Measurements from ENCODE around the gene MAP2K7. TPM values are rescaled to one million over a fixed set of nuclear protein-coding genes. Genes with fewer than 3 reads are reported as not detected.

Gene MAP2K7
- total RNA-seq, 1 experiment from 2014 or later: 46.1 TPM

GRCh38 chr19:7947939-7948338 is 44.3 kb downstream of the MAP2K7 start:
- H3K9me3 ChIP-seq (ENCODE audit: low read depth, low read length, poor library complexity, severe bottlenecking): no peaks in the 10 kb centered on the region
- no peaks in the 10 kb centered on the region for H3K36me3 ChIP-seq (ENCODE audit: insufficient read depth, low read length, poor library complexity, severe bottlenecking)
- intact Hi-C loops (cut with micrococcal nuclease; ENCODE audit: unreplicated experiment): no loop called here
- no peak for DNase-seq (ENCODE audit: low spot score)
- TF ChIP-seq EZH2 (IDR thresholded peaks at IDR 0.05; ENCODE audit: borderline replicate concordance, low read depth, low read length, poor library complexity, severe bottlenecking) (no peak), CTCF (conservative IDR thresholded peaks at IDR 0.05; ENCODE audit: low read depth, low read length) (no peak)
- H3K27ac ChIP-seq (ENCODE audit: low read depth, low read length, poor library complexity, severe bottlenecking): no peak overlapping the region
- CTCF ChIA-PET: no interaction called here
- H3K4me3 ChIP-seq (ENCODE audit: low read depth, low read length, poor library complexity, severe bottlenecking): no peak overlapping the region
- no TSS peak for BruUV-seq (replicated peaks)
- H3K27me3 ChIP-seq (replicated peaks; ENCODE audit: insufficient read depth, low read depth, low read length, poor library complexity): no peaks in the 10 kb centered on the region
- H3K4me1 ChIP-seq (ENCODE audit: insufficient read depth, low read length, poor library complexity, severe bottlenecking): no peaks in the 10 kb centered on the region
- POLR2A ChIA-PET (ENCODE audit: low non-redundant PET): no interaction called here

DNA sequence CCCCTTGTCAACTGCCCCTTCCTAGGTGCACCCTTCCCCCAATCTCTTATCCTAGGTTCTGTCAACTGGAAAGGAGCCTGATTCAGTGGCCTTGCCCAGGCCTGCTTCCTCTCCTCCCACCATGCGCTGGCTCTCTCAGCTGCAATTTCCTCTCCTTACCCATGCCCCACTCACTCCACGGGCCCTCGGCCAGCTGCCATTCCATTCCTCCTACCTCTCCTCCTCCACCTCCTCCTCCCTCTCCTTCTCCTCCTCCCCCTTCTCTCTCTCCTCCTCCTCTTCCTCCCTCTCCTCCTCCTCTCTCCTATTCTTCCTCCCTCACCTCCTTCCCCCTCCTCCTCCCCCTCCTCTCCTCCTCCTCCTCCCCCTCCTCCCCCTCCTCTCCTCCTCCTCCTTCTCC is 49.4 kb downstream of the MAP2K7 start:
- H3K36me3 ChIP-seq (ENCODE audit: insufficient read depth, low read length, poor library complexity, severe bottlenecking): no peaks in the 10 kb centered on the region
- H3K9me3 ChIP-seq (ENCODE audit: low read depth, low read length, poor library complexity, severe bottlenecking): no peaks in the 10 kb centered on the region
- DNase-seq (ENCODE audit: low spot score): no peak
- CTCF ChIA-PET: interaction anchor here (0.7 to 1.1 kb wide), 2 partner anchors 9 to 513 kb away, joined by 4 to 5 read pairs; no protein-coding TSS in a partner anchor
- H3K27me3 ChIP-seq (replicated peaks; ENCODE audit: insufficient read depth, low read depth, low read length, poor library complexity): no peaks in the 10 kb centered on the region
- no peaks in the 10 kb centered on the region for H3K4me1 ChIP-seq (ENCODE audit: insufficient read depth, low read length, poor library complexity, severe bottlenecking)
- no peak overlapping the region for H3K27ac ChIP-seq (ENCODE audit: low read depth, low read length, poor library complexity, severe bottlenecking)
- no peak for TF ChIP-seq CTCF (conservative IDR thresholded peaks at IDR 0.05; ENCODE audit: low read depth, low read length)
- TF ChIP-seq EZH2 (IDR thresholded peaks at IDR 0.05; ENCODE audit: borderline replicate concordance, low read depth, low read length, poor library complexity, severe bottlenecking): no peak
- no peak overlapping the region for H3K4me3 ChIP-seq (ENCODE audit: low read depth, low read length, poor library complexity, severe bottlenecking)
- POLR2A ChIA-PET (ENCODE audit: low non-redundant PET): no interaction called here
- no TSS peak for BruUV-seq (replicated peaks)
- intact Hi-C loops (cut with micrococcal nuclease; ENCODE audit: unreplicated experiment): no loop called here

- Histone ChIP-seq H3K36me3 (ENCODE audit: insufficient read depth, low read length, poor library complexity, severe bottlenecking) (no peaks in the 10 kb centered on the region), H3K4me1 (ENCODE audit: insufficient read depth, low read length, poor library complexity, severe bottlenecking) (no peaks in the 10 kb centered on the region), H3K9me3 (ENCODE audit: low read depth, low read length, poor library complexity, severe bottlenecking) (no peaks in the 10 kb centered on the region), H3K27ac (ENCODE audit: low read depth, low read length, poor library complexity, severe bottlenecking) (no peak overlapping the region), H3K4me3 (ENCODE audit: low read depth, low read length, poor library complexity, severe bottlenecking) (no peak overlapping the region), H3K27me3 (replicated peaks; ENCODE audit: insufficient read depth, low read depth, low read length, poor library complexity) (no peaks in the 10 kb centered on the region)
- DNase-seq (ENCODE audit: low spot score): no peak
- ChIA-PET CTCF (no interaction called here), POLR2A (ENCODE audit: low non-redundant PET) (interaction anchor here (0.6 kb wide), 1 partner anchor 25 kb away, joined by 3 read pairs; no protein-coding TSS in a partner anchor)
- intact Hi-C loops (cut with micrococcal nuclease; ENCODE audit: unreplicated experiment): no loop called here
- no TSS peak for BruUV-seq (replicated peaks)
- no peak for TF ChIP-seq CTCF (conservative IDR thresholded peaks at IDR 0.05; ENCODE audit: low read depth, low read length)
Observed at GRCh38 chr19:7953576-7953975, 49.9 kb downstream of the MAP2K7 start.
